Neural cell (in vitro differentiated cells): ENCODE data around the gene ANXA6. TPM values are rescaled to one million over a fixed set of nuclear protein-coding genes. Genes with fewer than 3 reads are reported as not detected.

ENCODE experiments used
- H2AFZ ChIP-seq: fragments of 200-600, 300-800 bp; sonication (generic), shearing (Covaris generic); 2 replicates; pipeline ENCODE4 v1.6.0; 2014; ENCODE audit warnings: low read depth, mild to moderate bottlenecking, antibody characterized with exemption, low read length, moderate library complexity
- H3F3A ChIP-seq: fragments of 200-600 bp; shearing (Covaris generic); 2 replicates; pipeline ENCODE4 v1.6.1; 2016; ENCODE audit warnings: mild to moderate bottlenecking, moderate library complexity, mixed read lengths, antibody characterized with exemption, low read length; ENCODE audit not compliant: insufficient read depth, poor library complexity, severe bottlenecking
- H3K27ac ChIP-seq: fragments of 200-600, 300-800 bp; sonication (generic), shearing (Covaris generic); 2 replicates; pipeline ENCODE4 v1.5.1; 2014; ENCODE audit warnings: mild to moderate bottlenecking, low read length, moderate library complexity
- H3K27me3 ChIP-seq: fragments of 300-800, 200-600 bp; sonication (generic), shearing (Covaris generic); 2 replicates; pipeline ENCODE4 v1.6.0; 2014; ENCODE audit warnings: mild to moderate bottlenecking, low read depth, low read length, moderate library complexity; ENCODE audit not compliant: insufficient read depth
- H3K36me3 ChIP-seq: fragments of 300-800, 200-600 bp; sonication (generic), shearing (Covaris generic); 2 replicates; pipeline ENCODE4 v1.5.1; 2014; ENCODE audit warnings: mild to moderate bottlenecking, antibody characterized with exemption, low read length, moderate library complexity; ENCODE audit not compliant: insufficient read depth
- H3K4me2 ChIP-seq: fragments of 300-800, 200-600 bp; sonication (generic), shearing (Covaris generic); 2 replicates; pipeline ENCODE4 v1.6.0; 2014; ENCODE audit warnings: mild to moderate bottlenecking, low read length
- H3K4me3 ChIP-seq: fragments of 300-800, 200-600 bp; sonication (generic), shearing (Covaris generic); 2 replicates; pipeline ENCODE4 v1.5.1; 2014; ENCODE audit warnings: mild to moderate bottlenecking, low read length, moderate library complexity
- H3K79me2 ChIP-seq: fragments of 200-600 bp; shearing (Covaris generic); replicated peaks from 2 replicates; pipeline ENCODE4 v1.6.0; 2014; ENCODE audit warnings: mild to moderate bottlenecking, low read length, moderate library complexity; ENCODE audit not compliant: insufficient read depth
- H3K9ac ChIP-seq: fragments of 300-800, 200-600 bp; sonication (generic), shearing (Covaris generic); 2 replicates; pipeline ENCODE4 v1.6.1; 2016; ENCODE audit warnings: mild to moderate bottlenecking, low read length, mixed read lengths
- H3K9me2 ChIP-seq: fragments of 200-600 bp; shearing (Covaris generic); 2 replicates; pipeline ENCODE4 v1.6.1; 2016; ENCODE audit warnings: mild to moderate bottlenecking, low read length, mixed read lengths; ENCODE audit not compliant: insufficient read depth
- H3K9me3 ChIP-seq: fragments of 200-600, 300-800 bp; sonication (generic), shearing (Covaris generic); 2 replicates; pipeline ENCODE4 v1.6.1; 2016; ENCODE audit warnings: mild to moderate bottlenecking, mixed run types, low read length, moderate library complexity, mixed read lengths
- H4K20me1 ChIP-seq: fragments of 200-600 bp; shearing (Covaris generic); 2 replicates; pipeline ENCODE4 v1.6.1; 2016; ENCODE audit warnings: mild to moderate bottlenecking, mixed run types; ENCODE audit not compliant: insufficient read depth
- CTCF ChIP-seq: fragments of 450-650 bp; IDR thresholded peaks from 2 replicates; pipeline ENCODE4 v1.5.1; 2014; ENCODE audit warnings: antibody characterized with exemption, mild to moderate bottlenecking, moderate library complexity; ENCODE audit not compliant: poor library complexity, severe bottlenecking
- EP300 ChIP-seq: fragments of 450-650 bp; conservative IDR thresholded peaks from 2 replicates; pipeline ENCODE4 v1.6.1; 2014; ENCODE audit warnings: antibody characterized with exemption, mild to moderate bottlenecking, moderate library complexity; ENCODE audit not compliant: poor library complexity, severe bottlenecking
- EZH2 ChIP-seq: fragments of 200-600, 300-800 bp; shearing (Covaris generic), sonication (generic); IDR thresholded peaks from 2 replicates; pipeline ENCODE4 v1.6.1; 2014; ENCODE audit warnings: antibody characterized with exemption, low read length, borderline replicate concordance, mild to moderate bottlenecking; ENCODE audit not compliant: insufficient read depth, poor library complexity, severe bottlenecking
- MXI1 ChIP-seq: fragments of 450-650 bp; conservative IDR thresholded peaks from 2 replicates; pipeline ENCODE4 v1.6.1; 2014; ENCODE audit warnings: antibody characterized with exemption, mild to moderate bottlenecking; ENCODE audit not compliant: poor library complexity, severe bottlenecking
- POLR2AphosphoS5 ChIP-seq: IDR thresholded peaks from 2 replicates; pipeline ENCODE4 v1.6.1; 2012
- RAD21 ChIP-seq: fragments of 450-650 bp; conservative IDR thresholded peaks from 2 replicates; pipeline ENCODE4 v1.6.1; 2014; ENCODE audit warnings: antibody characterized with exemption, mild to moderate bottlenecking, moderate library complexity
- SMC3 ChIP-seq: fragments of 450-650 bp; conservative IDR thresholded peaks from 2 replicates; pipeline ENCODE4 v1.6.1; 2014; ENCODE audit warnings: antibody characterized with exemption, mild to moderate bottlenecking, moderate library complexity; ENCODE audit not compliant: poor library complexity
- TAF1 ChIP-seq: IDR thresholded peaks from 2 replicates; pipeline ENCODE4 v1.6.1; 2012; ENCODE audit warnings: low read depth
- polyA plus RNA-seq: library from polyadenylated mRNA; depleted of rRNA; stranded (reverse); fragments of >200 nt; gene quantifications from 2 replicates; pipeline ENCODE4 v1.2.3, GENCODE V29; 2014
- TF ChIP-seq, protein P1 (sequence below): IDR thresholded peaks from 2 replicates; pipeline ENCODE4 v1.6.1; 2012; ENCODE audit warnings: borderline replicate concordance

ANXA6 gene
- polyA plus RNA-seq, 1 donor from 2014 or later, result 27.5 TPM

- Histone ChIP-seq H3K79me2 (no peaks in the 10 kb centered on the region), H3K9me2 (no peaks in the 10 kb centered on the region), H2AFZ (no peak overlapping the region), H3K9me3 (no peaks in the 10 kb centered on the region), H3K9ac (no peak overlapping the region), H4K20me1 (no peaks in the 10 kb centered on the region), H3K4me2 (no peak overlapping the region), H3K27ac (no peak overlapping the region), H3K4me3 (no peak overlapping the region), H3F3A (no peaks in the 10 kb centered on the region), H3K36me3 (peaks cover 24% of the 10 kb centered on the region), H3K27me3 (no peaks in the 10 kb centered on the region)
- TF ChIP-seq, protein P1, sequence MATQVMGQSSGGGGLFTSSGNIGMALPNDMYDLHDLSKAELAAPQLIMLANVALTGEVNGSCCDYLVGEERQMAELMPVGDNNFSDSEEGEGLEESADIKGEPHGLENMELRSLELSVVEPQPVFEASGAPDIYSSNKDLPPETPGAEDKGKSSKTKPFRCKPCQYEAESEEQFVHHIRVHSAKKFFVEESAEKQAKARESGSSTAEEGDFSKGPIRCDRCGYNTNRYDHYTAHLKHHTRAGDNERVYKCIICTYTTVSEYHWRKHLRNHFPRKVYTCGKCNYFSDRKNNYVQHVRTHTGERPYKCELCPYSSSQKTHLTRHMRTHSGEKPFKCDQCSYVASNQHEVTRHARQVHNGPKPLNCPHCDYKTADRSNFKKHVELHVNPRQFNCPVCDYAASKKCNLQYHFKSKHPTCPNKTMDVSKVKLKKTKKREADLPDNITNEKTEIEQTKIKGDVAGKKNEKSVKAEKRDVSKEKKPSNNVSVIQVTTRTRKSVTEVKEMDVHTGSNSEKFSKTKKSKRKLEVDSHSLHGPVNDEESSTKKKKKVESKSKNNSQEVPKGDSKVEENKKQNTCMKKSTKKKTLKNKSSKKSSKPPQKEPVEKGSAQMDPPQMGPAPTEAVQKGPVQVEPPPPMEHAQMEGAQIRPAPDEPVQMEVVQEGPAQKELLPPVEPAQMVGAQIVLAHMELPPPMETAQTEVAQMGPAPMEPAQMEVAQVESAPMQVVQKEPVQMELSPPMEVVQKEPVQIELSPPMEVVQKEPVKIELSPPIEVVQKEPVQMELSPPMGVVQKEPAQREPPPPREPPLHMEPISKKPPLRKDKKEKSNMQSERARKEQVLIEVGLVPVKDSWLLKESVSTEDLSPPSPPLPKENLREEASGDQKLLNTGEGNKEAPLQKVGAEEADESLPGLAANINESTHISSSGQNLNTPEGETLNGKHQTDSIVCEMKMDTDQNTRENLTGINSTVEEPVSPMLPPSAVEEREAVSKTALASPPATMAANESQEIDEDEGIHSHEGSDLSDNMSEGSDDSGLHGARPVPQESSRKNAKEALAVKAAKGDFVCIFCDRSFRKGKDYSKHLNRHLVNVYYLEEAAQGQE, result no peak
- TF ChIP-seq MXI1 (no peak), EZH2 (no peak), EP300 (no peak)
Measured at GRCh38 chr5:151137067-151137825, 20.3 kb downstream of the ANXA6 start.

GRCh38 chr5:151134228-151134627 lies 23.4 kb downstream of the ANXA6 start:
- Histone ChIP-seq H2AFZ (no peak overlapping the region), H3K27ac (no peak overlapping the region), H3K4me3 (no peak overlapping the region), H3K4me2 (no peak overlapping the region), H4K20me1 (no peaks in the 10 kb centered on the region), H3K9ac (no peak overlapping the region), H3K27me3 (no peaks in the 10 kb centered on the region), H3K36me3 (peaks cover 27% of the 10 kb centered on the region), H3K9me3 (no peaks in the 10 kb centered on the region), H3K9me2 (no peaks in the 10 kb centered on the region), H3F3A (no peaks in the 10 kb centered on the region), H3K79me2 (no peaks in the 10 kb centered on the region)
- TF ChIP-seq EZH2 (no peak), POLR2AphosphoS5 (no peak), MXI1 (no peak), CTCF (no peak), TAF1 (no peak), SMC3 (no peak), RAD21 (no peak), EP300 (no peak)
- TF ChIP-seq, protein P1, result no peak
